HEK293T (cell line): Measurements from ENCODE around the gene TNS3.
A peak's percentile ranks its signal among the peaks of the same experiment; 100 is the strongest.

Experiments used
- CTCF ChIA-PET: fragments of 350-600 bp; formaldehyde crosslinking; extraction: SDS; loops from one replicate; lab custom pipeline; 2021; ENCODE audit warnings: antibody characterized with exemption, inconsistent platforms; lab: Yijun Ruan, JAX
- POLR2A ChIA-PET: fragments of 350-600 bp; formaldehyde crosslinking; extraction: SDS; loops from one replicate; lab custom pipeline; 2020; ENCODE audit warnings: antibody characterized with exemption, inconsistent platforms; lab: Yijun Ruan, JAX
- DNase-seq: peaks from one replicate; pipeline ENCODE4 v3.0.0; 2012; ENCODE audit warnings: mixed read lengths; ENCODE audit errors: extremely low spot score
- ARNT ChIP-seq: fragments of 450-650 bp; IDR thresholded peaks from 2 replicates; pipeline ENCODE4 v1.6.1; 2017; ENCODE audit warnings: mild to moderate bottlenecking
- BHLHE40 ChIP-seq: fragments of 450-650 bp; IDR thresholded peaks from 2 replicates; pipeline ENCODE4 v1.6.1; 2016; ENCODE audit warnings: mild to moderate bottlenecking, moderate library complexity, borderline replicate concordance
- CTBP1 ChIP-seq: fragments of 450-650 bp; IDR thresholded peaks from 2 replicates; pipeline ENCODE4 v1.6.1; 2016; ENCODE audit warnings: borderline replicate concordance
- ELF4 ChIP-seq: fragments of 450-650 bp; IDR thresholded peaks from 2 replicates; pipeline ENCODE4 v1.6.1; 2017; ENCODE audit warnings: antibody characterized with exemption
- FOXA1 ChIP-seq: fragments of 450-650 bp; IDR thresholded peaks from 2 replicates; pipeline ENCODE4 v1.6.1; 2016; ENCODE audit warnings: mild to moderate bottlenecking
- FOXK2 ChIP-seq: fragments of 450-650 bp; IDR thresholded peaks from 2 replicates; pipeline ENCODE4 v1.6.1; 2016; ENCODE audit warnings: mild to moderate bottlenecking
- FOXM1 ChIP-seq: fragments of 450-650 bp; IDR thresholded peaks from 2 replicates; pipeline ENCODE4 v1.6.1; 2017; ENCODE audit warnings: mild to moderate bottlenecking, borderline replicate concordance
- HDGF ChIP-seq: fragments of 450-650 bp; IDR thresholded peaks from 2 replicates; pipeline ENCODE4 v1.6.1; 2017; ENCODE audit warnings: antibody characterized with exemption, borderline replicate concordance
- L3MBTL2 ChIP-seq: fragments of 450-650 bp; conservative IDR thresholded peaks from 2 replicates; pipeline ENCODE4 v1.6.1; 2016; ENCODE audit warnings: mild to moderate bottlenecking
- LEF1 ChIP-seq: fragments of 450-650 bp; IDR thresholded peaks from 2 replicates; pipeline ENCODE4 v1.6.1; 2017; ENCODE audit warnings: mild to moderate bottlenecking, borderline replicate concordance
- NFRKB ChIP-seq: fragments of 450-650 bp; IDR thresholded peaks from 2 replicates; pipeline ENCODE4 v1.6.1; 2016; ENCODE audit warnings: mild to moderate bottlenecking, moderate library complexity
- SUZ12 ChIP-seq: fragments of 450-650 bp; IDR thresholded peaks from 2 replicates; pipeline ENCODE4 v1.6.1; 2016; ENCODE audit warnings: mild to moderate bottlenecking
- TARDBP ChIP-seq: fragments of 450-650 bp; IDR thresholded peaks from 2 replicates; pipeline ENCODE4 v1.6.1; 2016
- TF ChIP-seq, protein P1 (sequence below): fragments of 450-650 bp; IDR thresholded peaks from 2 replicates; pipeline ENCODE4 v1.6.1; 2016

Gene TNS3

DNA sequence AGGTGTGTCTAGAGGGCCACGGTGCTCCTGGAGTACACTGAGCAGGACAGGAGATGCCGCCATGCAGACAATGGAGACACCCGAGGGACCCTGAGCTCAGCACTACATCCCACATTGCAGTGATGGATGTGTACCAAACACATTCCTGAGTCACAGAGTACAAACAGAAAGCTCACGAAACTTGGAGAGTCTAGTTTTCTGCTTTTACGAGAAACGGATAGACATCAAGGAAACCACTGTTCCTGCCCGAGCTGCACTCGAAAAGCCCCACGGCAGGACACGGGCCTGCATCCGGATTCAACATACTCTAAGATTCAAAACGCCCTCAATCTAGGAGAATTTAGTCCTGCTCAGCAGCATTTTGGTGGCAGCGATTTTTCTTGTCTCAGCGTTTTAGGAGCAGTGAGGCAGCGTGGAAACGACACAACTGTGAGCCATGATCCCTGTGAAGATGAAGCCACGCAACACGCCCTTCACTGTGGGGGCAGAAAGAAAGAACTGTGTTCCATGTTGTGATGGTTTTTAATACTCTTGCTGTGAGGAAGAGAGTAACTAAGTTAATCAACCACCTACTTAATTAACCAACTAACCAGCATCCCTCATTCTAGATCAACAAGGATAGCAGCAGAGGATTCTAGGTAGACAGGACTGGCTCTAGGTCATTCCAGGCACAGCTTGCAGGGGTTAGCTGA lies 3.2 kb downstream of the TNS3 start:
- CTCF ChIA-PET, result no interaction called here
- no peak for DNase-seq

DNA sequence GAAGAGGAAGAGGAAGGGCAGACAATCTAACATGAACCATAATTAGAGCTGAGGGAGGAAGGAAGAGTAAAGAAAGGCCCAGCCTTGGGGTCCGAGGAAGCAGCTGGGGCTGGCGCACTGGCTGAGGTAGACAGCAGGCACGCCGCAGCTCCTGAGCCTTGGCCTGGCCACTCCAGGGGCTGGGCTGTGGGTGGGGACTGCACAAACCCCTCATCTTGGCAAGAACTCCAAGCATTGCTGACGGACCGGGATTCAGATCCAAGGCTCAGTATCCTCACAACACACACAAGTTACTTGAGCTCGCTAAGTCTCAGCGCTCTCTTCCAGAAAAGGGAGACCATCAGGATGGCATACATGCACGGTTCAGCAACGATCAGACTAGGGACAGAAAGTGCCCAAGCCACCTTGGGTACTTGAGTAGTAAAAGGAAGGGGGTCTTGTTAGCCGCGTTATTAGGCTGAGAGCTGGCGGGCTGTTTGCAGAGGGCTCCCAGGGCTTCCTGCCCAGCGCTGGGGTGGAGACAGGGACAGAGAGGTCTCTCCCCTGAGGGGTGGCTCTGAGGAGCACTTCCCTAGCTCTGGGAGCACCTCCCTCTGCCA lies 4.5 kb downstream of the TNS3 start:
- no peak for DNase-seq
- ChIA-PET CTCF (no interaction called here), POLR2A (no interaction called here)
- TF ChIP-seq FOXM1 (no peak), ELF4 (no peak)
- TF ChIP-seq, protein P1, sequence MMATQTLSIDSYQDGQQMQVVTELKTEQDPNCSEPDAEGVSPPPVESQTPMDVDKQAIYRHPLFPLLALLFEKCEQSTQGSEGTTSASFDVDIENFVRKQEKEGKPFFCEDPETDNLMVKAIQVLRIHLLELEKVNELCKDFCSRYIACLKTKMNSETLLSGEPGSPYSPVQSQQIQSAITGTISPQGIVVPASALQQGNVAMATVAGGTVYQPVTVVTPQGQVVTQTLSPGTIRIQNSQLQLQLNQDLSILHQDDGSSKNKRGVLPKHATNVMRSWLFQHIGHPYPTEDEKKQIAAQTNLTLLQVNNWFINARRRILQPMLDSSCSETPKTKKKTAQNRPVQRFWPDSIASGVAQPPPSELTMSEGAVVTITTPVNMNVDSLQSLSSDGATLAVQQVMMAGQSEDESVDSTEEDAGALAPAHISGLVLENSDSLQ, result no peak

More for the DNA sequence above, 3.2 kb downstream of the TNS3 start:
- POLR2A ChIA-PET, result no interaction called here
- TF ChIP-seq BHLHE40 (no peak), FOXA1 (no peak), TARDBP (no peak), CTBP1 (no peak), SUZ12 (no peak), NFRKB (no peak), HDGF (no peak), FOXM1 (no peak), L3MBTL2 (no peak), ELF4 (no peak)
- TF ChIP-seq, protein P1, result no peak

DNA sequence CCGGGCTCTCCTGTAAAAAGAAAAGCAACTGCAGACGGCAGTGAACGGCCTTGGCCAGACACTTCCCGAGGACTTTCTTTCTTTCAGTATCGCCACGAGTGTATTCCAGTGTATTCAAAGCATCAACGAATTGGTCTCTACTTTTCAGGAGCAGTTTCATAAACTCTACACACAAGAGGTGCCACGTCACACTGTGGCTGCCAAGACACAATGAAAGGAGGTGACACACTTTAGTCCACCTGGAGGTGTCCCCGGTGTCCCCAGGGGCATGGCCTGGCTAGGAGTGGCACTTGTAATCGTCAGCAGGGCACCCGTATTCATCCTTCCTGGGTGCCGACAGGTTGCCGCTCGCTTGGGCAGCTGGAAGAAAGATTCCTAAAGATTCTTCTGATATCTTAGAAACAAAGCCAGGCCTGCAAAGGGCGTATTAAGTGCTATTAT lies 5.0 kb downstream of the TNS3 start:
- TF ChIP-seq CTBP1 (no peak), LEF1 (no peak), TARDBP (no peak), L3MBTL2 (no peak), SUZ12 (no peak)
- CTCF ChIA-PET, result no interaction called here
- POLR2A ChIA-PET, result no interaction called here
- DNase-seq, result no peak

DNA sequence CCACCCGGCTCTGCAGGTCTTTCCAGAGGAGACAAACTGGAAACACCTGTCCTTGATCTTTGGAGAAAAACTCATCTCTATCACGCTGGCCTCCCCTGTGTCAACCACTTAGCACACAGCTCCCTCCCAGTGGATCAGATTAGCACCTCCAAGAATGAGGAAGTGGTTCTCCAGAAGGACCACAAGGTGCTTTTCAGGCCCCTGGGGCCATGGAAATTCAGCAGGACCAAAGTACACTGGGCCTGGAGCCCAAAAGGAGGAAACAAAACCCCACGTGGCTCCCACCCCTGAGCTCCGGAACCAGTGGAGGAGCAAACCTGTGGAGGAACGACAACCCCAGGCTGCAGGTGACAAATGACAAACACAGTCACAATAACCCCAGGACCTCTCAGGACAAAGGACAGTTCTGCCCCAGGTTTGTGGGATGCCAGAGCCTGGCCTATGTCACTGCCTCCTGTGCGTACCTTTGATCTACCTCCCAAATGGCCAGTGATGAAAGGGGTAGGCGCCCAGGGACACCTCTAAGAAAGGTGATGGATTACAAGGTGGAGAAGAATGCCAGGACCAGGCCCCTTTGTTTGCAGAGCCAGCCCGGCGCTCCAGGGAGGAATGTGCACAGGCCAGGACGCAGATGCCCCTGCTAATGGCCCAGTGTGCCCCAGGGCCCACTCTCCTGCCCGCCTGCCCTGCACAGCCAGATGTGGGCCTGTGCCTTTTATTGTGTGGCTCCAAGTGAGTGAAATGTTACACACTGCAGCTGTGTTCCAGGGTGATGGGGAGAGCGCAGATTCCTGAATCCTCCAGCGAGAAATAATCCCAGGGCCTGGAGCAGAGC lies 5.7 kb downstream of the TNS3 start:
- ChIA-PET CTCF (interaction anchor here (0.6 to 0.7 kb wide), 2 partner anchors 66 to 246 kb away, joined by 3 read pairs; no protein-coding TSS in a partner anchor), POLR2A (no interaction called here)
- no peak for DNase-seq
- no peak for TF ChIP-seq FOXM1

DNA sequence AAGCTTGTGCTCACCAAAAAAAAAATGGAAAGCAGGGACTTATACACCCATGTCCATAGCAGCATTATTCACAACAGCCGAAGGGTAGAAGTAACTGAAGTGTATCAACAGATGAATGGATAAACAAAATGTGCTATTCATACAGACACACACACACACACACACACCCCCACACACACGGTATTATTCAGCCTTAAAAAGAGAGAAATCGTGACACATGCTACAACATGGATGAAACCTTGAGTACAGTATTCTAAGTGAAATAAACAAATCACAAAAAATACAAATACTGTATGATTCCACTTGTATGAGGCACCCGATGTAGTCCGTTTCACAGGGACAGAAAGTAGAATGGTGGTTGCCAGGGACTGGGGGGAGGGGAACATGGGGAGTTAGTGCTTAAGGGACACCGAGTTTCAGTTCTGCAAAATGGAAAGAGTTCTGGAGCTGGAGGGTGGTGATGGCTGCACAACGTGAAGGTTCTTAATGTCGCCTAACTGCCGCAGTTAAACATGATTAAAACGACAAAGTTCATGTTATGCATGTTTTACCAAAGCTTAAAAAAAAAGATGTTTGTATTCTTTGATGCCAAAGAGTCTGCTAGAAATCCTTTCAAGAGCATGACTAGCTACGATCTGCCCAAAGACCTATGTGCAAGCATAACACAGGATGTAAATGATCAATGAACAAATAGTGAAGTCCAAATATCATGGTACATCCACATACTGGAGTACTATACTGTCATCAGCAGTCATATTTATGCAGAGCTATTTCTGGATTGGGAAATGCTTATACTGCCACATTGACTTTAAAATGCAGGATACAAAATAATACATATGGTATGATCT lies 7.2 kb downstream of the TNS3 start:
- DNase-seq, result no peak
- CTCF ChIA-PET, result interaction anchor here (0.6 kb wide), 1 partner anchor 11 kb away, joined by 5 read pairs; no protein-coding TSS in a partner anchor
- no peak for TF ChIP-seq FOXK2
- TF ChIP-seq, protein P1, result no peak
- no peak for TF ChIP-seq FOXA1
- TF ChIP-seq ARNT, result no peak
- no peak for TF ChIP-seq NFRKB
- no peak for TF ChIP-seq BHLHE40
- no peak for TF ChIP-seq SUZ12
- no peak for TF ChIP-seq HDGF
- TF ChIP-seq FOXM1, result no peak
- POLR2A ChIA-PET, result interaction anchor here (0.7 kb wide), 1 partner anchor 94 kb away, joined by 3 read pairs; no protein-coding TSS in a partner anchor

DNA sequence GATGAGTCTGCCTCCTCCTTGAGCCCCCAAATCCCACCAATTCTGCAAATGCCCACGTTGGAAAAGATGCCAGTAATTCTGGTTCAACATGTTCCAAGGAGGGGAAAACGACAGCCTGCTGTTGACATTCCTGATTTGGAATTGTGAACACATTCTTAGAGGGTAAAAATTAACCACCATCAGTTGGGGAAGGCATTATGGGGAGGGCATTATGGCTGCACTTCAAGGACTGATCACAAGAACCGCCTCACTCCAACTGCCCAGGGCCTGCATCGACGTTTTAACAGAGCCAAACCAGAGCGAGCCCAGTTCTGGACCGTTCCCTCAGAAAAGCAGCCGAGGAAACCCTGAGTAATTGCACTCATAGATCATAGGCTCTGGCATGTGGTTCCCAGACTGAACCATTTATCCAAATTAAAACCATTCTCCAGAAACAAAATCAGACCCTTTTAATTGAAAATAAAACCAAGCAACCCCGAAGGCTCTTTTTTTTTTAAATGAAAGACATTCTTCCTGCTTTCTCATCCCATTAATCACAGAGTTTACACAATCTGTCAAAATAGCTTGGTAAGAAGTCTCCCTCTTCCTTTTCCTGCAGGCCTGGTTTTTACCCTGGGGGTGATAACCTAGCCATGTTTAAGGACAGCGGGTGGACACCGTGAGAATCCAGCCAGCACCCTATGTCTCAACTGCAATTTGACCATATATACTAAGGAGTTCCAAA lies 8.0 kb downstream of the TNS3 start:
- ChIA-PET CTCF (interaction anchor here (0.6 kb wide), 1 partner anchor 10 kb away, joined by 5 read pairs; no protein-coding TSS in a partner anchor), POLR2A (no interaction called here)
- TF ChIP-seq L3MBTL2, result no peak
- no peak for TF ChIP-seq BHLHE40
- TF ChIP-seq CTBP1, result no peak
- TF ChIP-seq, protein P1, result peak; percentile 17; the same call in 1 of the 2 replicates
- no peak for DNase-seq
